ENCODE measurements around the gene HYLS1. TPM values are rescaled to one million over a fixed set of nuclear protein-coding genes. Genes with fewer than 3 reads are reported as not detected.

HYLS1 gene
- total and polyA plus RNA-seq, 7 donors, result 3.0 to 8.7 (median 6.1) TPM

- Histone ChIP-seq H3K4me1 (peaks cover 0 to 2% (median 1%) of the 10 kb centered on the region in 4 donors), H3K27ac (no peak overlapping the region), H3K36me3 (no peaks in the 10 kb centered on the region), H3K9me3 (no peaks in the 10 kb centered on the region), H3K4me3 (no peak overlapping the region), H3K27me3 (no peaks in the 10 kb centered on the region)
- TF ChIP-seq POLR2A (IDR thresholded peaks at IDR 0.05) (no peak), CTCF (IDR thresholded peaks at IDR 0.05) (no peak), POLR2AphosphoS5 (IDR thresholded peaks at IDR 0.05) (no peak), EP300 (IDR thresholded peaks at IDR 0.05) (no peak)
- WGBS, 2 donors, result 77 to 79% methylated on average over 1 of the region's 1 CpG
- DNase-seq, result no peak
- intact Hi-C loops (cut with DNase I), result no loop called here
Observed at GRCh38 chr11:125881291-125881690, 6.2 kb upstream of the HYLS1 start.

- Histone ChIP-seq H3K36me3 (no peaks in the 10 kb centered on the region), H3K4me1 (peaks cover 0 to 12% (median 5%) of the 10 kb centered on the region in 4 donors), H3K9me3 (no peaks in the 10 kb centered on the region), H3K4me3 (no peak overlapping the region), H3K27me3 (no peaks in the 10 kb centered on the region), H3K27ac (no peak overlapping the region)
- TF ChIP-seq POLR2A (IDR thresholded peaks at IDR 0.05) (no peak), EP300 (IDR thresholded peaks at IDR 0.05) (no peak), POLR2AphosphoS5 (IDR thresholded peaks at IDR 0.05) (no peak), CTCF (IDR thresholded peaks at IDR 0.05) (no peak)
- 40 to 81% methylated on average over 8 of the region's 8 CpGs for WGBS, 2 donors
- intact Hi-C loops (cut with DNase I), result no loop called here
- no peak for DNase-seq
Observed at GRCh38 chr11:125883375-125883774, 4.1 kb upstream of the HYLS1 start.

GRCh38 chr11:125886997-125887372, 483 bp upstream of the HYLS1 start:
- H3K4me1 ChIP-seq, result peaks cover 0 to 13% (median 5%) of the 10 kb centered on the region in 4 donors
- no peaks in the 10 kb centered on the region for H3K36me3 ChIP-seq
- intact Hi-C loops (cut with DNase I), result loop anchor here (5.0 kb wide), 1 partner anchor 260 kb away; the partner anchor contains the start of gene CHEK1
- DNase-seq, result peak; percentile 74
- TF ChIP-seq CTCF (IDR thresholded peaks at IDR 0.05) (no peak), POLR2AphosphoS5 (IDR thresholded peaks at IDR 0.05) (no peak), EP300 (IDR thresholded peaks at IDR 0.05) (no peak), POLR2A (IDR thresholded peaks at IDR 0.05) (no peak)
- peak overlapping the region; percentile 93 to 99 (median 96) for H3K27ac ChIP-seq
- H3K27me3 ChIP-seq, result no peaks in the 10 kb centered on the region
- WGBS, 2 donors, result 40 to 70% methylated on average over 24 of the region's 24 CpGs
- H3K9me3 ChIP-seq, result no peaks in the 10 kb centered on the region
- H3K4me3 ChIP-seq, result peak overlapping the region; percentile 59 to 88 (median 70)

GRCh38 chr11:125890447-125891100, 3.1 kb downstream of the HYLS1 start:
- DNase-seq, result no peak
- no peak overlapping the region for H3K27ac ChIP-seq
- no peak for TF ChIP-seq POLR2A (IDR thresholded peaks at IDR 0.05)
- no peak for TF ChIP-seq POLR2AphosphoS5 (IDR thresholded peaks at IDR 0.05)
- no peak for TF ChIP-seq EP300 (IDR thresholded peaks at IDR 0.05)
- no peak for TF ChIP-seq CTCF (IDR thresholded peaks at IDR 0.05)
- no peaks in the 10 kb centered on the region for H3K27me3 ChIP-seq
- intact Hi-C loops (cut with DNase I), result loop anchor here (10.0 kb wide), 1 partner anchor 524 kb away; no protein-coding TSS in a partner anchor
- H3K4me1 ChIP-seq, result peaks cover 0 to 13% (median 5%) of the 10 kb centered on the region in 4 donors
- no peak overlapping the region for H3K4me3 ChIP-seq
- H3K9me3 ChIP-seq, result no peaks in the 10 kb centered on the region
- 80 to 81% methylated on average over 3 of the region's 3 CpGs for WGBS, 2 donors
- peaks cover 4 to 28% (median 6%) of the 10 kb centered on the region in 4 donors for H3K36me3 ChIP-seq

Measured in sigmoid colon (tissue), 7 donors.